Liver (tissue), 9 donors: ENCODE data around the gene LVRN. TPM values are rescaled to one million over a fixed set of nuclear protein-coding genes. Genes with fewer than 3 reads are reported as not detected.

Experiments used
- DNase-seq: peaks from one replicate; pipeline ENCODE4 v3.0.0-alpha.2; 2017; ENCODE audit warnings: low spot score
- H3K27ac ChIP-seq, 2 donors: one replicate each; pipeline ENCODE4 v1.7.0; 2013; ENCODE audit warnings: inconsistent platforms in 2 of 2, low read length in 2 of 2, control low read depth in 1 of 2, low read depth in 1 of 2, mild to moderate bottlenecking in 1 of 2
- H3K27me3 ChIP-seq, 4 donors: one replicate each; pipeline versions ENCODE4 v1.6.1 to v1.7.0; 2013; ENCODE audit warnings: low read length in 3 of 4, inconsistent platforms in 1 of 4, mild to moderate bottlenecking in 1 of 4, moderate library complexity in 1 of 4; ENCODE audit not compliant: control insufficient read depth in 4 of 4, insufficient read depth in 4 of 4
- H3K36me3 ChIP-seq, 4 donors: one replicate each; pipeline versions ENCODE4 v1.6.1 to v1.7.0; 2013; ENCODE audit warnings: low read length in 3 of 4, mild to moderate bottlenecking in 3 of 4, low read depth in 1 of 4, moderate library complexity in 1 of 4; ENCODE audit not compliant: control insufficient read depth in 4 of 4, insufficient read depth in 3 of 4
- H3K4me1 ChIP-seq, 4 donors: one replicate each; pipeline versions ENCODE4 v1.6.1 to v1.7.0; 2013; ENCODE audit warnings: low read length in 3 of 4, mild to moderate bottlenecking in 3 of 4, moderate library complexity in 1 of 4; ENCODE audit not compliant: control insufficient read depth in 4 of 4, insufficient read depth in 4 of 4
- H3K4me3 ChIP-seq, 3 donors: one replicate each; pipeline versions ENCODE4 v1.6.1 to v1.7.0; 2013; ENCODE audit warnings: low read length in 3 of 3, control low read depth in 1 of 3, low read depth in 1 of 3, mild to moderate bottlenecking in 1 of 3
- H3K9ac ChIP-seq, 2 donors: one replicate each; pipeline ENCODE4 v1.7.0; 2013; ENCODE audit warnings: low read length in 2 of 2, mild to moderate bottlenecking in 2 of 2, moderate library complexity in 2 of 2, control low read depth in 1 of 2, low read depth in 1 of 2
- H3K9me3 ChIP-seq, 4 donors: one replicate each; pipeline versions ENCODE4 v1.6.1 to v1.7.0; 2013; ENCODE audit warnings: low read length in 3 of 4; ENCODE audit not compliant: control insufficient read depth in 4 of 4
- CTCF ChIP-seq: fragments of 150-350 bp; IDR thresholded peaks from 2 replicates; pipeline ENCODE4 v1.5.1; 2017; ENCODE audit warnings: improper control_type of control experiment, low read depth, low read length; ENCODE audit not compliant: missing input control
- EGR1 ChIP-seq, 2 donors: IDR thresholded peaks; 2 replicates each; pipeline ENCODE4 v1.6.1; 2016 to 2018; ENCODE audit warnings: antibody characterized with exemption in 2 of 2, low read depth in 2 of 2
- FOXA1 ChIP-seq: IDR thresholded peaks from 2 replicates; pipeline ENCODE4 v1.6.1; 2016; ENCODE audit warnings: antibody characterized with exemption
- FOXA2 ChIP-seq: IDR thresholded peaks from 2 replicates; pipeline ENCODE4 v1.6.1; 2016; ENCODE audit warnings: antibody characterized with exemption
- GABPA ChIP-seq, 2 donors: IDR thresholded peaks in 1 of 2; conservative IDR thresholded peaks in 1 of 2; 2 replicates each; pipeline ENCODE4 v1.6.1; 2016; ENCODE audit warnings: antibody characterized with exemption in 2 of 2, mild to moderate bottlenecking in 1 of 2, moderate library complexity in 1 of 2
- HNF4A ChIP-seq, 2 donors: conservative IDR thresholded peaks; 2 replicates each; pipeline ENCODE4 v1.6.1; 2016; ENCODE audit warnings: antibody characterized with exemption in 2 of 2, mild to moderate bottlenecking in 2 of 2
- HNF4G ChIP-seq: IDR thresholded peaks from 2 replicates; pipeline ENCODE4 v1.6.1; 2016; ENCODE audit warnings: antibody characterized with exemption
- JUND ChIP-seq, 2 donors: IDR thresholded peaks; 2 replicates each; pipeline ENCODE4 v1.6.1; 2016; ENCODE audit warnings: antibody characterized with exemption in 2 of 2
- NR2F2 ChIP-seq: IDR thresholded peaks from 2 replicates; pipeline ENCODE4 v1.6.1; 2016; ENCODE audit warnings: antibody characterized with exemption
- RAD21 ChIP-seq, 2 donors: IDR thresholded peaks; 2 replicates each; pipeline ENCODE4 v1.6.1; 2016; ENCODE audit warnings: antibody characterized with exemption in 2 of 2, mild to moderate bottlenecking in 2 of 2
- REST ChIP-seq: IDR thresholded peaks from 2 replicates; pipeline ENCODE4 v1.6.1; 2016; ENCODE audit warnings: antibody characterized with exemption, mild to moderate bottlenecking
- RXRA ChIP-seq, 2 donors: IDR thresholded peaks; 2 replicates each; pipeline ENCODE4 v1.6.1; 2017 to 2018; ENCODE audit warnings: antibody characterized with exemption in 2 of 2, mild to moderate bottlenecking in 1 of 2
- SP1 ChIP-seq: IDR thresholded peaks from 2 replicates; pipeline ENCODE4 v1.6.1; 2018; ENCODE audit warnings: antibody characterized with exemption, mild to moderate bottlenecking
- TAF1 ChIP-seq: conservative IDR thresholded peaks from 2 replicates; pipeline ENCODE4 v1.6.1; 2016; ENCODE audit warnings: antibody characterized with exemption, mild to moderate bottlenecking
- YY1 ChIP-seq: IDR thresholded peaks from 2 replicates; pipeline ENCODE4 v1.6.1; 2016; ENCODE audit warnings: antibody characterized with exemption, mild to moderate bottlenecking
- WGBS: extraction: QIAGEN DNeasy Blood & Tissue Kit; methylation state at CpG from one replicate; pipeline ENCODE4 v1.1.7; 2013; 5-methylcytosine and 5-hydroxymethylcytosine counted together
- polyA plus RNA-seq, 2 donors: library from polyadenylated mRNA; stranded (reverse) in 1 of 2; unstranded in 1 of 2; fragments of 200-250 nt in 1 of 2; fragments of >200 nt in 1 of 2; fragmentation: Nextera tagmentation in 1 of 2; extraction: Ambion mirVana in 1 of 2; gene quantifications; one replicate each; pipeline versions ENCODE4 v1.2.1 to v1.2.3, GENCODE V29; 2013 to 2015
- total RNA-seq, 2 donors: library from RNA; depleted of rRNA; stranded (reverse); fragments of >200 nt; gene quantifications; one replicate each; pipeline ENCODE4 v1.2.3, GENCODE V29; 2014
- TF ChIP-seq, protein P1 (sequence below): IDR thresholded peaks from 2 replicates; pipeline ENCODE4 v1.6.1; 2016; ENCODE audit warnings: antibody characterized with exemption
- TF ChIP-seq, protein P2 (sequence below): IDR thresholded peaks from 2 replicates; pipeline ENCODE4 v1.6.1; 2016; ENCODE audit warnings: antibody characterized with exemption
- donor health status: healthy.
- donor health status: healthy.
- donor health status: healthy.
- donor health status: healthy.
- donor health status: healthy.

The LVRN gene
- total and polyA plus RNA-seq, 4 donors, result 0.05 to 0.17 (median 0.11) TPM; not detected in 1

DNA sequence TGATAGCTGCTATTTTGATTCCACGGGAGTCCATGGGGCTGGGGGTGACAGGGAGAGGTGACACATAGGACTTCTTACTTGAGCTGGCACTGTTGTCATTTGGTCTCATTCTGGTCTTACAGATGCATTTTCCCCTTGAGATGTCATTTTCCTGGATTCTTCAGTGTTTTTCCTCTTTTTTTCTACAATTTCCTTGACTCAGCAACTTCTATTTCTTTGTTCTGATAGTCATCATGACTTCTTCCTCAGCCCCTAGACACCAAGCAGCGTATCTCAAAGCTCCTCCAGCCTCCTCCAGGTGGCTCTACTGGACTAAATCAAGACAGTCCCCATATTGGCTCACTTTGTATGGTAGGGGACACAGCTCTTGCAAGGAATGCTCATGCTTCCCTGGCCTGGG is 16.5 kb downstream of the LVRN start:
- Histone ChIP-seq H3K9me3 (peaks cover 4 to 7% (median 5%) of the 10 kb centered on the region in 4 donors), H3K9ac (no peak overlapping the region), H3K4me1 (no peaks in the 10 kb centered on the region), H3K4me3 (no peak overlapping the region), H3K27ac (no peak overlapping the region), H3K36me3 (no peaks in the 10 kb centered on the region), H3K27me3 (no peaks in the 10 kb centered on the region)
- DNase-seq, result no peak
- TF ChIP-seq FOXA1 (no peak), NR2F2 (no peak), HNF4A (conservative IDR thresholded peaks at IDR 0.05) (no peak), GABPA (IDR thresholded peaks at IDR 0.05 in 1 of 2, conservative IDR thresholded peaks at IDR 0.05 in 1 of 2) (no peak), RAD21 (IDR thresholded peaks at IDR 0.05) (no peak), HNF4G (no peak), CTCF (no peak), SP1 (no peak), REST (no peak), EGR1 (IDR thresholded peaks at IDR 0.05; ENCODE audit: low read depth in 2 of 2) (no peak), TAF1 (no peak)
- TF ChIP-seq, protein P1, sequence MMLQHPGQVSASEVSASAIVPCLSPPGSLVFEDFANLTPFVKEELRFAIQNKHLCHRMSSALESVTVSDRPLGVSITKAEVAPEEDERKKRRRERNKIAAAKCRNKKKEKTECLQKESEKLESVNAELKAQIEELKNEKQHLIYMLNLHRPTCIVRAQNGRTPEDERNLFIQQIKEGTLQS, result no peak
- TF ChIP-seq, protein P2, sequence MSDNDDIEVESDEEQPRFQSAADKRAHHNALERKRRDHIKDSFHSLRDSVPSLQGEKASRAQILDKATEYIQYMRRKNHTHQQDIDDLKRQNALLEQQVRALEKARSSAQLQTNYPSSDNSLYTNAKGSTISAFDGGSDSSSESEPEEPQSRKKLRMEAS, result no peak
- 72% methylated on average over 2 of the region's 2 CpGs for WGBS

DNA sequence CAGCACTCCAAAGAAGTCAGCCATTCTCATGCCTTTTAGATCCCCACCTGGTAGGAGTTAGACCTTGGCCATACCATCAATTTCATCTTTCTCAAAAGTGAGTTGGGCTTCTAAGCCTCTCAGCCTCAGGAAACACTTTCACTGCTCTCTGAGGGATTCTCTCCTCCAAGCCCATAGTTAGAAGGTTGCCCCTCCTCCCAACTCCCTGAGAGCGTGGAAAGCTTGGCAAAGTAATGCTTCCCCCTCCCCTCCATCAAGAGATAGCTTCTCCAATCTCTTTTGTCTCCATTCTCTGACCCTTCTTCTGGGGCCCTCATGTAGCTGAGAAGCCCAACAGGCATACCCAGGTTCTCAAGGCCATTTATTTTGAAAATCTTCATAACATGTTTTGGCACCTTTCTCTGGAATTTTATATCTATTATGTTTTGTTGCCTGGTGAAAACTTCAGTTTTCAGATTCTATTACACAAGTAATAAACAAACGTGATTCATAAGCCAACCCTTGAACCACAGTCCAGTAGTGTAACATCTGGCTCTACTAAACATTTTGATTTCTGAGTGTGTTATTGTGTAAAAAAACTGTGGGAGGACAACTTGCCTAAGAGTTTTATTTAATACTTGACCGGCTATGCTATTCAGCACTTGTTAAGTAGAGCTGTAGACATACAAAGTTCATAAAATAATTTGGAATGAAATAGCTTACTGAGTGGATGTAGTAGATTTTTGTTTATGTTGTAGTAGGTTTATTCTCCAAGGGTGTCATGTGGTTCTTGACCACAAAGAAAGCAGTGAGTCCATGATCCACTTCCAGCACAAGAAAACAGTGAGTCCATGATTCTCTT is 17.1 kb downstream of the LVRN start:
- 64% methylated on average over 3 of the region's 3 CpGs for WGBS
- no peak overlapping the region for H3K27ac ChIP-seq
- no peak overlapping the region for H3K9ac ChIP-seq
- no peaks in the 10 kb centered on the region for H3K36me3 ChIP-seq
- H3K27me3 ChIP-seq, result no peaks in the 10 kb centered on the region
- no peak for DNase-seq
- peaks cover 4 to 7% (median 5%) of the 10 kb centered on the region in 4 donors for H3K9me3 ChIP-seq
- no peaks in the 10 kb centered on the region for H3K4me1 ChIP-seq
- no peak overlapping the region for H3K4me3 ChIP-seq
- no peak for TF ChIP-seq YY1
- TF ChIP-seq HNF4A (conservative IDR thresholded peaks at IDR 0.05), result no peak
- TF ChIP-seq JUND (IDR thresholded peaks at IDR 0.05), result no peak
- TF ChIP-seq TAF1, result no peak
- TF ChIP-seq REST, result no peak
- TF ChIP-seq FOXA2, result no peak
- TF ChIP-seq SP1, result no peak
- TF ChIP-seq RAD21 (IDR thresholded peaks at IDR 0.05), result no peak
- no peak for TF ChIP-seq CTCF
- TF ChIP-seq HNF4G, result no peak
- TF ChIP-seq FOXA1, result no peak
- TF ChIP-seq RXRA (IDR thresholded peaks at IDR 0.05), result no peak
- TF ChIP-seq NR2F2, result no peak
- TF ChIP-seq EGR1 (IDR thresholded peaks at IDR 0.05; ENCODE audit: low read depth in 2 of 2), result no peak
